CD4-positive, alpha-beta T cell treated with Interleukin-2 at 100 ng/mL for 4 hours (primary cell): ENCODE results near the gene CHEK2.
"Not testable (repeated sequence)": the region's sequence is repeated elsewhere in the genome, so short reads cannot be mapped to it uniquely, and the experiment has no call there.

Experiments used
- DNase-seq: peaks from one replicate; pipeline ENCODE4 v3.0.0-alpha.2; 2020; ENCODE audit warnings: low spot score

Gene CHEK2

DNA sequence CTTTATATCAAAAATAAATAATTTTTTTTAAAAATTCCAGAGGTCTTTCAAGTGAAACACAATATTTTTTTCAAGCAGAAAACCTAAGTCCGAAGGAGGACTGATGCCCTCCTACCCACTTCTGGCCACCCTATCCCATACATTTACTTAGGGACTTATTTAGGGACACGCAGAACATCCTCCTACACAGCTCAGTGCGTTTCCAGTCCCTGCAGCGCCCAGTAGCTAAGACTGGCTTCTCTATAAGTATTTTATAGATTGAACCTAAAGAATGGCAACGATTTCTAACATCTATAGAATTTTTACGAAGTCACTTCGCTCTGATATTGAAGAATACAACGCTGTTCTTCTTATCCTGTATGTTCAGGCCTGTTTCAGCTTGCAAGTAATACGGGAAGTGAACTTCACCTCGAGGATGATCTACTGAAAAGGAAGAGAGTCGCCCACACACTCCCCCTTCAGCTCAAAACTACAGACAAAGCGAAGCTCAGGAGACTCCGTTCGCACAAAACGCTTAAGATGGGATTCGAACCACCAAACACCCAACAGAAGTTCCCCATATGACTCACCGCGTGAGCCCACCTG, 328 bp downstream of the CHEK2 start:
- DNase-seq = no peak

- DNase-seq = not testable (repeated sequence)
Measured at GRCh38 chr22:28738876-28739275, 2.7 kb downstream of the CHEK2 start.

DNA sequence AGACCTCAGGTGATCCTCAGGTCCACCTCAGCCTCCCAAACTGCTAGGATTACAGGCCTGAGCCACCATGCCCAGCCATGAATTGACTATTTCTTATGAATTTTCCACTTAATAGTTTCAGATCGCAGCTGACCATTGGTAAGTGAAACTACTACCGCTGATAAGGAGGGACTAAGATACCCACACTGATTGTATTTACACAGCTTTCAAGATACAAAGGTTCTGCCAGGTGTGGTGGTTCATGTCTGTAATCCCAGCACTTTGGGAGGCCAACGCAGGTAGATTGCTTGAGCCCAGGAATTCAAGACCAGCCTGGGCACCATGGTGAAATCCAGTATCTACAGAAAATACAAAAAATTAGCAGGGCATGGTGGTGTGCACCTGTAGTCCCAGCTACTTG, 3.9 kb downstream of the CHEK2 start:
- no peak for DNase-seq

GRCh38 chr22:28736301-28737155, 5.1 kb downstream of the CHEK2 start:
- no peak for DNase-seq

- no peak for DNase-seq
Measured at GRCh38 chr22:28734393-28734792, 7.2 kb downstream of the CHEK2 start.

DNA sequence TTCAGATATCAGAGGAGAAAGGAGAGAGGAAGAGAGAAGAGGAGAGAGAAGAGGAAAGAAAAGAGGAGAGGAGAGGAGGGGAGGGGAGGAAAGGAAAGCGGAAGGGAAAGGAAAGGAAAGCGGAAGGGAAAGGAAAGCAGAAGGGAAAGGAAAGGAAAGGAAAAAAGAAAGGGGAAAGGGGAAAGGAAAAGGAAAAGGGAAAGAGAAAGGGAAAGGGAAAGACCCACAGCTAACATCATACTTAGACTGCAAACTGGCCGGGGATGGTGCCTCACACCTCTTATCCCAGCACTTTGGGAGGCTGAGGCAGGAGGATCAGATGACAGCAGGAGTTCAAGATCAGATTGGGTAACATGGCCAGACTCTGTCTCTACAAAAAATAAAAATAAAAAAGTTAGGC, 11.4 kb downstream of the CHEK2 start:
- DNase-seq = no peak

DNA sequence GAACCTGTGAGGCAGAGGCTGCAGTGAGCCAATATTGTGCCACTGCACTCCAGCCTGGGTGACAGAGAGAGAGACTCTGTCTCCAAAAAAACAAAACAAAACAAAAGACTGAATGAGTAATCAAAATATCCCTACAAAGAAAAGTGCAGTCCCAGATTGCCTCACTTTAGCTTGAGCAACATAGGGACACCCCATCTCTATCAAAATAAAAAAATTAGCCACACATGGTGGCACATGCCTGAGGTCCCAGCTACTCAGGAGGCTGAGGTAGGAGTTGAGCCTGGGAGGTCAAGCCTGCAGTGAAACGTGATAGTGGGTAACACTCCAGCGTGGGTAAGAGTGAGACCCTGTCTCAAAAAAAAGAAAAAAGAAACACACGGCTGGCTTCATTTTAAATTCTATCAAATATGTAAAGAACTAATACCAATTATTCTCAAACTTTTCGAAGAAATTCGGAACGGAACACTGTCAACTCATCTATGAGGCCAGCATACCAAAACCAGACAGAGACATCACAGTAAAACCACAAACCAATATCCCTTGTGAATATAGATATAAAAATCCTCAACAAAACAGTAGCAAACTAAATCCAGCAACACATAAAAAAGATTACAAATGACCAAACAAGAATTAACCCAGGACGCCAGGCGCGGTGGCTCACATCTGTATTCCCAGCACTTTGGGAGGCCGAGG, 12.9 kb downstream of the CHEK2 start:
- no peak for DNase-seq

DNA sequence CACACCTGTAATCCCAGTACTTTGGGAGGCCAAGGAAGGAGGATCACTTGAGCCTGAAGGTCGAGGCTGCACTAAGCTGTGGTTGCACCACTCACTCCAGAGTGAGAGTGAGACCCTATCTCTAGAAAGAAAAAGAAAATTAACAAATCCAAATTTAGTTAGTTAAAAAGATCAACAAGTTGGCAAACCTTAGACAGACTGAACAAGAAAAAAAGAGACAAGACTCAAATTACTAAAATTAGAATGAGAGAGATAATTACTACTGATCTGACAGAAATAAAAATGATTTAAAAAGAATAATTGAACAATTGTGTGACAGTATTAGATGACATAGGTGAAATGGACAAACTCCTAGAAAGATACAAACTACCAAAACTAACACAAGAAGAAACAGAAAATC, 13.6 kb downstream of the CHEK2 start:
- DNase-seq = no peak

- DNase-seq = no peak
Measured at GRCh38 chr22:28718044-28718443, 23.6 kb downstream of the CHEK2 start.

GRCh38 chr22:28716686-28717085, 24.9 kb downstream of the CHEK2 start:
- no peak for DNase-seq

DNA sequence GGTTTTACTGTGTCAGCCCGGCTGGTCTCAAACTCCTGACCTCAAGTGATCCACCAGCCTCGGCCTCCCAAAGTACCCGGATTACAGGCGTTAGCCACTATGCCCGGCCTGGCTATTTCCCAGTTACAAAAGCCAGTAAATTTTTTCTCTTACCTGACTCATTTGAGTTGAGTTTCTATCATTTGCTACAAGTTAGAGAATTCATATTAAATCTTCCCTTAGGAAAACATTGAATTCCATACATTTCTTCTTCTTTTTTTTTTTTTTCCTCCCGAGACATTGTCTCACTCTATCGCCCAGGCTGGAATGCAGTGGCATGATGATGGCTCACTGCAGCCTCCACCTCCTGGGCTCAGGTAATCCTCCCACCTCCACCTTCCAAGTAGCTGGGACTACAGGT, 26.0 kb downstream of the CHEK2 start:
- DNase-seq = no peak

- DNase-seq = peak; percentile 4
Measured at GRCh38 chr22:28714043-28714628, 27.5 kb downstream of the CHEK2 start.

DNA sequence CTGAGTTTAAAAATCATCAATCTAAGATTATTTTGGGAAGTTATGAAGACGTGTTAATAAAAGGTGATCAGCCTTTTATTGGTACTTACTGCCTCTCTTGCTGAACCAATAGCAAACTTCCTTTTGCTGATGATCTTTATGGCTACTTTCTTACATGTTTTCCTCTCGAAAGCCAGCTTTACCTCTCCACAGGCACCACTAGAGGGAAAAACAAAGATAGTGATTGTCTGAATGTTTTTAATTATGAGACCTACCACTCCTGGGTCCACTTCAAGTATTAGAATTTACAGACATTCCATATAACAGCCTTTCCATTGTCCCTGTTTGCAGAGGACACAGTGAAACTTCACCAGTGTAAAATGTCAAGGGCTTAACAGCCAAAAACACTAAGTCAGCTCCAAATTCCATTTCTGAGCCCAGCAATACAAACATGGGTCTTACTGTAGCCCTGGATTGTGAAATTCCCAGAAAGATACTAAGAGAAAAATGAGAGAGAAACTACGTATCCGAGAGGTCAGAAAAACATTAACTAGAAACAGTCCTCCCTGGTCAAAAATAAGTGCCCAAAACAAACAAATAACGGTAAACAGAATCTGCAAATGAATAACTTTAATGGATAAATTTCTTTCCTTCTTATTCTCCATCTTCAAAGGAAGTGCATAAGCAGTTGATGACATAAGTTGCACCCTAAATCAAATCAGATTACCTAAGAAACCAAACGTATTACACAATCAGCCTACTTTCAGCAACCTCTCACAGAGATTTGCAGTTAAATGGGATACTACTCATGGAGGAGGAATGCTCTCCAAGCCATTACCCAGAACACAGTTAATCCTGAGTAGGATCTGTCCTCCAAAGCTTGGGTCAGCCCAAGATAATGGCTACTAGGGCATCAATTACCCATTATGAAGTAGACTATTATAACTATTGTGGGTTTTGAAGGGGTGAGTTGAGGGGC, 29.5 kb downstream of the CHEK2 start:
- DNase-seq = no peak

- DNase-seq = no peak
Measured at GRCh38 chr22:28711341-28711740, 30.3 kb downstream of the CHEK2 start.

DNA sequence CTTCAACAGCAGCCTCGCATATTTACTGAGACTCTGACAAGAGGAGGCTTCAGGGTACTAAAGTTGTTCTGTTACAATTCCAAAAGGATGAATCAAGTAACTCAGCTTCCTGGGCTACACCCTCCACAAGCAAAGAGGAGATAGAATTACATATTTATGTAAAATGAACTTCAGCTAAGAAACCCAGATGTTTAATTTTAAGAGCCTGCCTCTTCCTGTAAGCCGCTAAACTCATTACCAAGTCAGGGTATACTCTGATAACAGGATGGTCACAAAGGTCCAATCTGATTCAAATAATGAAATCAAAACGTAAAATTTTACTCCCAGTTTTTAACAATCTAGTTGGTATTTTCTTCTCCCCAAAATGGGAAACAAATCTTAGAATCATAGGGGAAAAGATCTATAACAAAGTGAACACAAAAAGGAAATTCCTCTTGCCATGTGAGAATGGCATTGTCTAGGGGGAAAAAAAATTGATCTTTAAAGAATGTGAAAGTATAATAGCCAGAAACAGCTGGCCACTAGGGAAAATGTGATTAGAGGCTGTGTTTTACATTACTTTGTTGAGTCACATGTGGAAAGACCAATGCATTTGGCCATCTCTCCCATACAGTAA, 30.9 kb downstream of the CHEK2 start:
- no peak for DNase-seq

GRCh38 chr22:28710107-28710506, 31.5 kb downstream of the CHEK2 start:
- DNase-seq = no peak

DNA sequence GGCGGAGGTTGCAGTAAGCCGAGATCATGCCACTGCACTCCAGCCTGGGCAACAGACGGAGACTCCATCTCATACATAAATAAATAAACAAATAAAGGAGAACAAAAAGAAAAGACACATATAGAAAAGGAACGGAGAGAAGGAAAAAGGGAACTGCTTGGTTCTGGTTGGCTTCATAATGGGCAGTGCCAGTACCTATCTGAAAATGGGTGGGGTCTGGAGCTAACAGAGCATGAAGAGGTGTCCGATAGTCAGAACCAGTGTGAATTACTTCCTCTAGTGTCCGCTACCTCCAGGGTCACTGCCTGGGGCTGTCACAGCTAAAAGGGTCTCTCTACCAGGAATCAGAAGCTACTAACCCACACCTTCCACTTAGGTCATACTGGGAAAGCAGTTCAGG, 34.8 kb downstream of the CHEK2 start:
- DNase-seq = no peak

GRCh38 chr22:28703436-28703835, 38.2 kb downstream of the CHEK2 start:
- DNase-seq = no peak

GRCh38 chr22:28702891-28703290, 38.7 kb downstream of the CHEK2 start:
- DNase-seq = no peak

- not testable (repeated sequence) for DNase-seq
Measured at GRCh38 chr22:28693041-28693760, 48.4 kb downstream of the CHEK2 start.
